Endometrial microvascular endothelial cells (primary cell): ENCODE data around the gene CLINT1. TPM values are rescaled to one million over a fixed set of nuclear protein-coding genes. Genes with fewer than 3 reads are reported as not detected.

Experiments
- in situ Hi-C: cut with HindIII; loops from 2 replicates; pipeline ENCODE4 v1.10.0; 2017; ENCODE audit warnings: low sequenced_read_pairs, low pct_unique_long_range_greater_than_20kb; ENCODE audit errors: inconsistent ontology term
- total RNA-seq: library from RNA; depleted of rRNA; stranded (reverse); fragments of >200 nt; gene quantifications from one replicate; pipeline ENCODE4 v1.2.3, GENCODE V29; 2015; ENCODE audit errors: inconsistent ontology term

The CLINT1 gene
- total RNA-seq, 1 donor from 2014 or later = 71.0 TPM

- in situ Hi-C loops = no loop called here
These were observed 80.7 kb downstream of the CLINT1 start for GRCh38 chr5:157778121-157778805.

GRCh38 chr5:157772127-157772526 lies 86.8 kb downstream of the CLINT1 start:
- in situ Hi-C loops = no loop called here

DNA sequence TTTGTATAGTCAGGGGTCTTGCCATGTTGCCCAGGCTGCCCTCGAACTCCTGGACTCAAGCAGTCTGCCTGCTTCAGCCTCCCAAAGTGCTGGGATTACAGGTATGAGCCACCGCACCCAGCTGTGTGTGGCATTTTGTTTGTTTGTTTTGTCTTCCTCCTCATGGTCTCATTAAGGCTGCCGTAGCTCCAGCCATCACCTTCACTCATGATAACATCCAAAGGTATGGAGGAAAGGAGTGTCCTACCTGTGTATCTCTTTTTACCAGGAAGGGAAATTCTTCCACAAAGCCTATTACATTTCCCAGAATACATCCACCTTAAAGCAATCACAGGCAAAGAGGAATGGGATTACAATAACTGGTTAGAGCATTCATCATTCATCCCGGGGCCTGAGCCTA lies 88.3 kb downstream of the CLINT1 start:
- in situ Hi-C loops = no loop called here

DNA sequence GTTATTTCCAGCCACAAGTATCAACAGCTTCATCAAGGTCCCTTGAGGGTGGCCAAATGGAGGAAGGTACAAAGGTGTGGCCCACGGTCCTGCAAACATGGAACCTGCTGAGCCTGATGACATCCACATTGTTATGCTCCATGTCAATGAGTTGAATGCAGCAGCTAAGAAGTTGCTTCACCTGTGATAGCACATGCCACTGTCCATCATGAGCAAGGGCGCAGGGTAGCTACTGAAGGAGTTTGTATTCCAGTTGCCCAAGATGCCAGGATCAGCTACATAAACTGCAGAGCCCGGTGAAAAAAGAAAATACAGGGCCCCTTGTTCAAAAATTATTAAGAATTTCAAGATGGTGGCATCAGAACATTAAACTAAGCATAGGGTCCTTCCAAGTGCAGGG lies 91.3 kb downstream of the CLINT1 start:
- in situ Hi-C loops = no loop called here

- in situ Hi-C loops = no loop called here
These were observed 92.0 kb downstream of the CLINT1 start for GRCh38 chr5:157766902-157767301.

DNA sequence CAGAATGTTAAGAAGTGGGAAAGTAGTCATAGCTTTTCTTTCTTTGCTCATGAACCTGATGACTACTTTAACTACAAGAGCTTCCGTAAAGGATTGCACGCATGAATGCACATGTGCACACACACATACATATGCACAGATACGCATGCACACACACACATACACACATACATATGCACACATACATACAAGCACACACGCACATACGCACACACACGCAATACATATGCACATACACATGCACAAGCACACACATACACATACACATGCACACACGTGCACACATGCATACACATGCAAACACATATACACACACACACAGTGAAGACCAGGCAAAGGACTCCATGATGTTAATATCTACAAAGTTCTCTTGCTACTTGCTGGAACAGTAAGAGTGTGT lies 92.5 kb downstream of the CLINT1 start:
- in situ Hi-C loops = no loop called here

DNA sequence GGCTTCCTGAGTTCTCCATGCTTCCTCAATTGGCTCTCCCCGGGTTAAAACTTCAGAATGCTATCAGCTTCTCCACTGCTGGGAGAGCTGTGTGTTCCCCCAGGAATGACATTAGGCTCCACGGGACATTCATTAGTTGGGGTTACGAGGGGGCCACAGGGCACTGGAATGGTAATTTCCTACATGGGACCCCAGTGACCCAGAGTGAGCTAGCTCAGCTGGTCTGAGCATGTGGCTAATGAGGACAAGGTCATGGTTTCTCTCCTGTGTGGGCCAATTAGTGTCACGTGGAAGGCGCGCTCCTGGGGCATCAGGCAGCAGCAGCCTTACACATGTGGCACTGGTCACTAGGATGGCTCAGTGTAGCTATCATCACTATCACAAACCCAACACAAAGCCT lies 94.4 kb downstream of the CLINT1 start:
- in situ Hi-C loops = no loop called here

GRCh38 chr5:157761690-157762621 lies 97.0 kb downstream of the CLINT1 start:
- in situ Hi-C loops = no loop called here

DNA sequence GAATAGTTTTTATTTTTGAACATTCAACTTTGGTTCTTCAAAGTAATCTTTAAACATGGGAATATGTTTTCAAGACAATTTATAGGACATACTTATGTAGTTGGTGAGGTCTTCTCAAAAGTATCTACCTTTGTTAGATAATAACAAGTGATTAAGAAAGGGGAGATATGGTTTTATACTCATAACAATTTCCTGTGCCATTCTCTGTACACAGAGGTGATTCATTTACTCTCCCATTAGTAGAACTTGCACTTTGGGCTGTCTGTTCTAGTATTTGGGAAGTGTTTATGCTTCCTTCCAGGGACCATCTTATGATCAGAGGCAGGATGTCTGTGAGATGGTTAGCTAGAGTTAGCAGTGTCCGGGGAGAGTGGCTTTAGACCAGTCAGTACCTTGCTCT lies 100.2 kb downstream of the CLINT1 start:
- in situ Hi-C loops = no loop called here

DNA sequence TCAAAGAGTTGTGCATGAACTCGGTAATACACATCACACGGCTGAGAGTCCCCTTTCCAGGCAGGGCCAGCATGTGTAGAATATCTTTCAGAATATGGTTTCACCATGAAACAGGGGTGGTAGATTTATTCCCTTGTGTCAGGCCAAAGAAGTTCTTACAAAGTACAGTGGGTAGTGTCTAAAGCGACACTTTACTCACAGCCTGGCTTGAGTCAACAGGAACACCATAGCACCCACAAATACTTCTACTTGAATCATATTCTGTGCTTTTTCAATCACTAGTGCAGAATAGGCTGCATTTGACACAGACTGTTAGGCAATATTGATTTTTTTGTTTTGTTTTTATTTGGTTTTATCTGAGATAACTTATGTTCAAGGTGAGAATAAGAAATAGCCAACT lies 102.8 kb downstream of the CLINT1 start:
- in situ Hi-C loops = no loop called here

GRCh38 chr5:157750320-157750719 lies 108.6 kb downstream of the CLINT1 start:
- in situ Hi-C loops = no loop called here

- in situ Hi-C loops = no loop called here
These were observed 109.5 kb downstream of the CLINT1 start for GRCh38 chr5:157749462-157749799.

DNA sequence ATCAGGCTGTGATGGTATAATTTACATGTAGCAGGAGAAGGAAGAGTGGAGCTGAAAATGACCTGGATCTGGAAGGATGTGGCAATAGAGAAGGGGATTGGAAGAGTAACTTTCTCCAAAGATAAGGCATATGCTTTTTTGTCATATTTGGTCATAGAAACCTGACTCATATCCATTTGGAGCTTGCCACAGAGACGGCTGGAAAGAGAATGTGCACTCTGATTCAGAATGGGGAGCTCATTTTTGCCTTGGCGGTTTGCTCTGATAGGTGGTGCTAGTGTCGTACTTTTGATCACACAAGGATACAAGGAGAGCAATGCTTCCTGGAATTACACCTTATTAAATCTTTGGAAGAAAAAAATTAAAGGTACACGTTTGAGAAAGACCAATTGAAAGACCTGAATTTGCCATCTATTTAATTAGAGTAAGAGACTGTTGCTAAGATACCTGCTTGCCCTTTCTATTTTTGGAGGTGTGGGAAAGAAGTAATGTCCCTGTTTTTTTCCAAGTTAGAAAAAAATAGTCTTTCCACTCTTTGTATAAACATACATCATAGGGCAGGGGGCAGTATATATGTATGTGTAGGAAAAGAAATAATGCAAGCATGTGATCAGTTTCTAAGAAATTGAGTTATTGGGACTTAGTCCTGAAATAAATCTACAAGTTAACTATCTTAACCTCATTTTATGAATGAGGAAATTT lies 110.0 kb downstream of the CLINT1 start:
- in situ Hi-C loops = no loop called here

- in situ Hi-C loops = no loop called here
These were observed 110.9 kb downstream of the CLINT1 start for GRCh38 chr5:157747766-157748700.

DNA sequence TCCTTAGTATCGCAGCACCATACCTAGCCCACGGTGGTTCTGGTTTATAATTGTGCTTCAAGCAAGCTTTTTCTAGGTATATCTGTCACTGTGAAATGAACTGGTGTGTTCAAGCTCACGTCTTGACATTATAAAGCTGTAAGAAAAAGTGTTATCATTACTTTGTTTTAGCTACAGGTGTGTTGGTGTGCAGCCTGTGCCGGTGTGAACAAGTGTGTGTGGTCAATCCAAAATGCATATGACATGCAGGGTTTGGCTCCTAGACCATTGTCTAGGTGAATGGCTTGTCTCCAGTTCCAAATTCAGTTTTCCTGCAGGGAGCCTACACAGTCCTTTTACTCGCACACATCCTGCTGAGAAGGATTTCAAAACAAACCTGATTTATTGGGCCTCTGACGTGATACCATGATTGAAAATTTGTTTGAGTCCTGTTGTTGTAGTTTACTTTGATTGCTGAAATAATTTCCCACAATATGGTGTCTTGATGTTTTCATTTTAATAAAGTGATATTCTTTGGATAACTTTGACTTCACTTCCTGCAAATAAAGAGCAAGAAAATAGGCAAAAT lies 111.7 kb downstream of the CLINT1 start:
- in situ Hi-C loops = no loop called here

DNA sequence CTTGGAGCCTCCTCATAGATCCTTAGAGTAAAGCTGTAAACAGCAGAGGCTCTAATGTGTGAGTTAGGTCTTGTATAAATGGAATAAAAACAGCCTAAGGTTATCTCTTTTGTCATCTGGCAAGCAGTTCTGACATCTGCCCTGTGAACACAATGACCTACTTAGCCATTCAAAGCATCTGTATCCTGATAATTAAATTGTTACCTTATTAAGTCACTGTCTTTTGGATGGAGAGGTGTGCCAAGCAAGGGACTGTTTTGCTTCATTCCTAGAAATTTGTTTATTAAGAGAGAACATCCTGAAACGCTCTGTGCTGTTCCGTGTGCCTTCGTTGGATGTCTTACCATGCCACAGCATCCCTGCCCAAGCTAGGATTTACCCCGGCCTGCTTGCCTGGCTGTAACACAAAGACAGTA lies 113.9 kb downstream of the CLINT1 start:
- in situ Hi-C loops = no loop called here

DNA sequence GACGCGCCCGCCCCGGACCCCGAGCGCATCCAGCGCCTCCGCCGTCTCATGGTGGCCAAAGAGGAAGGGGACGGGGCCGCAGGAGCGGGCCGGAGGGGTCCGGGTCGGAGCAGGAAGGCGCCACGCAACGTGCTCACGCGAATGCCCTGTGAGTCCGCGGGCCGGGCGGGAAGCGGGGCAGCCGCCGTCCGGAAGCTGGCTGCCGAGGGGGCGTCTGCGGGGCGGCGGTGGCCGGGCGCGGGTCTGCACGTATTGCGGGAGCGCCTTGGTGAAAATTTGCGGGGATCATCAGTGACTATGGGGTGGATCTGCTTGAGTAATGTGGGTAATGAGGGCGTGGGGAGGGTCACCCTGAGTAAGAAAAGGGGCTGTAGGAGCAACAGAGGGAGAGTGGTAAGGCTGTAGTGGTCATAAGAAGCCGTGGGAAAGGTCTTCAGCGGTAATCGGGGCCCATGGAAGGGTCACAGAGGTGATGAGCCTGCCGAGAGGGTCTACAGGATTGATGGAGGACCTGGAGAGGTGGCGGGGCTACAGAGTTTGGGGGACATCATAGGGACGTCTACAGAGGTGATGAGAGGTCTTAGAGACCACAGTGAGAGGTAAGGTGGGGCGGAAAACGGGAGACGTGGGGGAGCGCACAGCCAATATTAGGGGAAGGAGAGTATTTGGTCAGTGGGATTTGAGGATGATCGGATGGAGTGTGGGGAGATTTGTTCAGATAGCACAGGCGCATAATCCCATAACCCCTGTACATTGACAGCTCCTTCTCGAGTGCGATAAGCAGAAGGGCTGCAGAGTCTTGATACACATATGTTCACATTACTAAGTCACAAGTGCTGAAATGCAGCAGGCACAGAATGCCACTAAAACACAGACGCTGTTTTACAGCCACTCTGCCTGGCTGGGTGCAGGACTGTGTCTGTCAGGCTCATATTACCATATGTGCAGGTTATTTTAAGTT lies 114.6 kb downstream of the CLINT1 start:
- in situ Hi-C loops = no loop called here
